Fibroblast of the aortic adventitia (primary cell): Measurements from ENCODE around the gene GSC2. TPM values are rescaled to one million over a fixed set of nuclear protein-coding genes. Genes with fewer than 3 reads are reported as not detected.

Experiments
- DNase-seq: peaks from one replicate; pipeline ENCODE4 v3.0.0-alpha.2; 2010; ENCODE audit warnings: low read depth
- H3K4me3 ChIP-seq: 2 replicates; pipeline ENCODE4 v1.5.1; 2011; ENCODE audit warnings: low read depth, mild to moderate bottlenecking, control low read depth, low read length, moderate library complexity
- CTCF ChIP-seq: IDR thresholded peaks from 2 replicates; pipeline ENCODE4 v1.5.1; 2011; ENCODE audit warnings: mild to moderate bottlenecking, low read length, control low read depth, inconsistent platforms; ENCODE audit not compliant: insufficient read depth
- total RNA-seq: library from RNA; depleted of rRNA; stranded (reverse); fragments of >200 nt; gene quantifications from 2 replicates; pipeline ENCODE4 v1.2.3, GENCODE V29; 2012; ENCODE audit warnings: low replicate concordance

GSC2 gene
- total RNA-seq, 1 donor = not detected

- no peak overlapping the region for H3K4me3 ChIP-seq
- no peak for TF ChIP-seq CTCF
- DNase-seq = no peak
These were observed 24.4 kb downstream of the GSC2 start for GRCh38 chr22:19125474-19126308.

GRCh38 chr22:19125011-19125410 is 25.1 kb downstream of the GSC2 start:
- no peak overlapping the region for H3K4me3 ChIP-seq
- TF ChIP-seq CTCF = no peak
- DNase-seq = no peak

GRCh38 chr22:19124377-19124776 is 25.7 kb downstream of the GSC2 start:
- DNase-seq = no peak
- TF ChIP-seq CTCF = no peak
- no peak overlapping the region for H3K4me3 ChIP-seq

GRCh38 chr22:19123936-19124335 is 26.2 kb downstream of the GSC2 start:
- no peak overlapping the region for H3K4me3 ChIP-seq
- no peak for TF ChIP-seq CTCF
- DNase-seq = no peak

GRCh38 chr22:19122752-19123492 is 27.2 kb downstream of the GSC2 start:
- peak overlapping the region; percentile 61 for H3K4me3 ChIP-seq
- TF ChIP-seq CTCF = no peak
- DNase-seq = peak; percentile 9

GRCh38 chr22:19122143-19122751 is 27.8 kb downstream of the GSC2 start, which contains the start of gene DGCR2:
Gene DGCR2, minus strand, starts transcription at chr22:19122412. Its CDS starts 206 bp downstream, at chr22:19122206.
- peak within 1 kb of the TSS; percentile 94 for H3K4me3 ChIP-seq
- TF ChIP-seq CTCF = no peak
- DNase-seq = peak; percentile 94
